Keratinocyte (primary cell): ENCODE results near the gene SULF2.

Source experiments
- EZH2 ChIP-seq: IDR thresholded peaks from one replicate; pipeline ENCODE4 v1.6.1; 2012; ENCODE audit warnings: inconsistent platforms, mild to moderate bottlenecking, low read length, moderate library complexity
- TF ChIP-seq, protein P1 (sequence below), 3 experiments: IDR thresholded peaks in 1 of 3; conservative IDR thresholded peaks in 1 of 3; optimal IDR thresholded peaks in 1 of 3; 2 replicates in 2 of 3; 3 replicates in 1 of 3; pipeline versions ENCODE3 to v1.5.1; 2011; ENCODE audit warnings: low read length in 3 of 3, mild to moderate bottlenecking in 3 of 3, moderate library complexity in 2 of 3, control low read depth in 1 of 3, inconsistent platforms in 1 of 3; ENCODE audit not compliant: insufficient read depth in 2 of 3; ENCODE audit errors: extremely low read depth in 1 of 3

DNA sequence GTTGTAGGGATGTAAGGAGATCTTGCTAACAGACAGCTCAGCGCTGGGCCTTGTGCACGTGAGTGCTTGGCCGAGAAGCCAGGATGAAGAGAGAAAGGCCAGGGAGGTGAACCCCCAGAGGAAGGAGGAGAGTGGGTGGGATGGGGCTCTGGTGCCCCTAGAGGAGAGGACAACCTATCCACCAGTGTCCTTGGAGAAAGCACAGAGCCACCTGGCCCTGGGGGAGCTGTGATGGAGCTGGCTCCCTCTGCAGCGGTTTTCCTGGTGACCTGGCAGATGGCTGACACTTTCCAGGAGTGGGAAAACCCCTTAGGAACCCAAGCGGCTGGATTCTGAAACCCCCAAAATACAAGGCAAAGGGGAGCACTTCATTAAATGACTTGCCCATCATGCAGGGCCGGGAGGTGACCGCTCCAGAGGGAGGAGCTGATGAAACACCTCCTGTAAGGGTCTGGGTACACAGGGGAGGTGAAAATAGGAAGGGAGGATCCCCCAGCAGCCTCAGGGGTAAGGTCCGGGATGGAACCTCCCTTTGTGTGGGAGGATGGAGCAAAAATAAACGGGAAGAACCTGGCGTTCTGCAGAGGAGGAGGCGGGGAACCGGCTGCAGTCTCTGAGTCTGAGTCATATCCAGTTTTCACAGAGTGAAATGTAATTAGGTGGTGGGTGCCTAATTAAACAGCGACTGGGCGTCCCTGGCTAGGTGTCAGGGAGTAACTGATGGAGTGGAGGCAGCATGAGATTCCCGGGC, 80.4 kb downstream of the SULF2 start:
- TF ChIP-seq, protein P1, sequence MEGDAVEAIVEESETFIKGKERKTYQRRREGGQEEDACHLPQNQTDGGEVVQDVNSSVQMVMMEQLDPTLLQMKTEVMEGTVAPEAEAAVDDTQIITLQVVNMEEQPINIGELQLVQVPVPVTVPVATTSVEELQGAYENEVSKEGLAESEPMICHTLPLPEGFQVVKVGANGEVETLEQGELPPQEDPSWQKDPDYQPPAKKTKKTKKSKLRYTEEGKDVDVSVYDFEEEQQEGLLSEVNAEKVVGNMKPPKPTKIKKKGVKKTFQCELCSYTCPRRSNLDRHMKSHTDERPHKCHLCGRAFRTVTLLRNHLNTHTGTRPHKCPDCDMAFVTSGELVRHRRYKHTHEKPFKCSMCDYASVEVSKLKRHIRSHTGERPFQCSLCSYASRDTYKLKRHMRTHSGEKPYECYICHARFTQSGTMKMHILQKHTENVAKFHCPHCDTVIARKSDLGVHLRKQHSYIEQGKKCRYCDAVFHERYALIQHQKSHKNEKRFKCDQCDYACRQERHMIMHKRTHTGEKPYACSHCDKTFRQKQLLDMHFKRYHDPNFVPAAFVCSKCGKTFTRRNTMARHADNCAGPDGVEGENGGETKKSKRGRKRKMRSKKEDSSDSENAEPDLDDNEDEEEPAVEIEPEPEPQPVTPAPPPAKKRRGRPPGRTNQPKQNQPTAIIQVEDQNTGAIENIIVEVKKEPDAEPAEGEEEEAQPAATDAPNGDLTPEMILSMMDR (optimal IDR thresholded peaks at IDR 0.05 in 1 of 3, IDR thresholded peaks at IDR 0.05 in 1 of 3, conservative IDR thresholded peaks at IDR 0.05 in 1 of 3; ENCODE audit: extremely low read depth in 1 of 3, insufficient read depth in 2 of 3, low read length in 3 of 3) = no peak
- no peak for TF ChIP-seq EZH2
